ENCODE measurements around the gene PSMA6. TPM values are rescaled to one million over a fixed set of nuclear protein-coding genes. Genes with fewer than 3 reads are reported as not detected.

The PSMA6 gene
- total RNA-seq, 1 donor from 2014 or later = 165 TPM

Other genes with a start within 250 kb of the PSMA6 start
- 22.3 TPM for gene FAM177A1, start 246.1 kb upstream of the PSMA6 start, total RNA-seq
- 41.7 TPM for gene PPP2R3C, start 170.4 kb upstream of the PSMA6 start, total RNA-seq
- 15.9 TPM for gene PRORP, start 169.8 kb upstream of the PSMA6 start, total RNA-seq
- gene NFKBIA, start 112.4 kb downstream of the PSMA6 start, total RNA-seq = 145 TPM
- gene INSM2, start 241.8 kb downstream of the PSMA6 start, total RNA-seq = not detected